ENCODE data around the gene AUTS2. TPM values are rescaled to one million over a fixed set of nuclear protein-coding genes. Genes with fewer than 3 reads are reported as not detected.

The AUTS2 gene
- total and polyA plus RNA-seq, 2 donors (not counting 1 experiment from before 2014, with no cell fraction given): 0.60 to 9.1 TPM

DNA sequence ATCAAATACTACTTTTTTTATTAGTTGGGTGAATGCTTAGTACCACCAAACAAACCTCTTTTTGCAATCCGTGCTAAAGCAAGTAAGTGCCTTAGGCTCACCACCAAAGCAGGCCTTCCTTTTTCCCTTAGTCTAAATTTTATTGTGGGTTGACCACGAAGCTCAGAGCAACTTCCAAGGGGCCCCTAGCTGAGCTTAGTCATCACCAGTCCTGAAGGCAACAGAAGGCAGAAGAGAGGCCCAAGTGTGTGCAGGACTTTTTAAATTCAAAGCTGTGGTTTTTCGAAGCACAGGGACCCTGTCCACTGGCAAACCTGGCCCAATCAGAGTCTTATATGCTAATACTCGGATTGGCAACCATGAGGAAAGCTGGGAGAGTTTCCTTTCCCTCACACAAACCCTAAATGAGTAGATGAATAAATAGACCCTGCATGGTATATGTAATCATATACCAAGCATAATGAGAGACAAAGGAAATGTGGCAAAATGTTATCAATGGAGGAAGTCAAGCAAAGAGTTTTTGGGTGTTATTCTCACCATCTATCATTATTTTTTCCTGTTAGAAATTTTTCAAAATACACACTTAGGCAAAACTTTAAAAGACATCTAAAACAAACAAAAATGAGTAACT lies 1080.5 kb downstream of the AUTS2 start:
- no peaks in the 10 kb centered on the region for H3K9me3 ChIP-seq (ENCODE audit: control insufficient read depth, insufficient read depth, low read depth, low read length)
- H3K4me3 ChIP-seq (replicated peaks in 1 of 4; ENCODE audit: control extremely low read depth in 1 of 4, insufficient read depth in 1 of 4, low read depth in 3 of 4, low read length in 4 of 4): no peak overlapping the region
- TF ChIP-seq, protein P1, sequence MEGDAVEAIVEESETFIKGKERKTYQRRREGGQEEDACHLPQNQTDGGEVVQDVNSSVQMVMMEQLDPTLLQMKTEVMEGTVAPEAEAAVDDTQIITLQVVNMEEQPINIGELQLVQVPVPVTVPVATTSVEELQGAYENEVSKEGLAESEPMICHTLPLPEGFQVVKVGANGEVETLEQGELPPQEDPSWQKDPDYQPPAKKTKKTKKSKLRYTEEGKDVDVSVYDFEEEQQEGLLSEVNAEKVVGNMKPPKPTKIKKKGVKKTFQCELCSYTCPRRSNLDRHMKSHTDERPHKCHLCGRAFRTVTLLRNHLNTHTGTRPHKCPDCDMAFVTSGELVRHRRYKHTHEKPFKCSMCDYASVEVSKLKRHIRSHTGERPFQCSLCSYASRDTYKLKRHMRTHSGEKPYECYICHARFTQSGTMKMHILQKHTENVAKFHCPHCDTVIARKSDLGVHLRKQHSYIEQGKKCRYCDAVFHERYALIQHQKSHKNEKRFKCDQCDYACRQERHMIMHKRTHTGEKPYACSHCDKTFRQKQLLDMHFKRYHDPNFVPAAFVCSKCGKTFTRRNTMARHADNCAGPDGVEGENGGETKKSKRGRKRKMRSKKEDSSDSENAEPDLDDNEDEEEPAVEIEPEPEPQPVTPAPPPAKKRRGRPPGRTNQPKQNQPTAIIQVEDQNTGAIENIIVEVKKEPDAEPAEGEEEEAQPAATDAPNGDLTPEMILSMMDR (conservative IDR thresholded peaks at IDR 0.05 in 1 of 2, IDR thresholded peaks at IDR 0.05 in 1 of 2; ENCODE audit: low read depth in 1 of 2, low read length in 2 of 2): no peak
- no peak for TF ChIP-seq EZH2 (IDR thresholded peaks at IDR 0.05; ENCODE audit: low read length, missing control alignments)
- H2AFZ ChIP-seq (ENCODE audit: low read length): no peak overlapping the region
- no peaks in the 10 kb centered on the region for H3K79me2 ChIP-seq (ENCODE audit: control insufficient read depth, insufficient read depth, low read length)
- DNase-seq (ENCODE audit: low read depth in 2 of 2): peak; percentile 38 to 87
- no peaks in the 10 kb centered on the region for H3K4me1 ChIP-seq (ENCODE audit: control insufficient read depth, extremely low read depth, insufficient read depth, low read length)
- no peak overlapping the region for H3K4me2 ChIP-seq (ENCODE audit: extremely low read depth, insufficient read depth, low read length)
- H3K27ac ChIP-seq (ENCODE audit: insufficient read depth, low read length): no peak overlapping the region
- no peaks in the 10 kb centered on the region for H3K27me3 ChIP-seq (ENCODE audit: control insufficient read depth, insufficient read depth, low read length)
- H3K9ac ChIP-seq (ENCODE audit: insufficient read depth, low read length): no peak overlapping the region
- no peaks in the 10 kb centered on the region for H3K36me3 ChIP-seq (ENCODE audit: control insufficient read depth, insufficient read depth, low read length)
- H4K20me1 ChIP-seq (ENCODE audit: control insufficient read depth, extremely low read depth, insufficient read depth, low read length): no peaks in the 10 kb centered on the region

GRCh38 chr7:70679661-70680060 lies 1081.4 kb downstream of the AUTS2 start:
- Histone ChIP-seq H3K4me2 (ENCODE audit: extremely low read depth, insufficient read depth, low read length) (no peak overlapping the region), H3K9me3 (ENCODE audit: control insufficient read depth, insufficient read depth, low read depth, low read length) (no peaks in the 10 kb centered on the region), H3K79me2 (ENCODE audit: control insufficient read depth, insufficient read depth, low read length) (no peaks in the 10 kb centered on the region), H3K27ac (ENCODE audit: insufficient read depth, low read length) (no peak overlapping the region), H2AFZ (ENCODE audit: low read length) (no peak overlapping the region), H3K36me3 (ENCODE audit: control insufficient read depth, insufficient read depth, low read length) (no peaks in the 10 kb centered on the region), H3K9ac (ENCODE audit: insufficient read depth, low read length) (no peak overlapping the region), H3K4me3 (replicated peaks in 1 of 4; ENCODE audit: control extremely low read depth in 1 of 4, insufficient read depth in 1 of 4, low read depth in 3 of 4, low read length in 4 of 4) (no peak overlapping the region), H3K27me3 (ENCODE audit: control insufficient read depth, insufficient read depth, low read length) (no peaks in the 10 kb centered on the region), H3K4me1 (ENCODE audit: control insufficient read depth, extremely low read depth, insufficient read depth, low read length) (no peaks in the 10 kb centered on the region), H4K20me1 (ENCODE audit: control insufficient read depth, extremely low read depth, insufficient read depth, low read length) (no peaks in the 10 kb centered on the region)
- TF ChIP-seq, protein P1 (conservative IDR thresholded peaks at IDR 0.05 in 1 of 2, IDR thresholded peaks at IDR 0.05 in 1 of 2; ENCODE audit: low read depth in 1 of 2, low read length in 2 of 2): no peak
- TF ChIP-seq EZH2 (IDR thresholded peaks at IDR 0.05; ENCODE audit: low read length, missing control alignments): no peak
- peak in 1 of 2 donors; percentile 41 for DNase-seq (ENCODE audit: low read depth in 2 of 2)

DNA sequence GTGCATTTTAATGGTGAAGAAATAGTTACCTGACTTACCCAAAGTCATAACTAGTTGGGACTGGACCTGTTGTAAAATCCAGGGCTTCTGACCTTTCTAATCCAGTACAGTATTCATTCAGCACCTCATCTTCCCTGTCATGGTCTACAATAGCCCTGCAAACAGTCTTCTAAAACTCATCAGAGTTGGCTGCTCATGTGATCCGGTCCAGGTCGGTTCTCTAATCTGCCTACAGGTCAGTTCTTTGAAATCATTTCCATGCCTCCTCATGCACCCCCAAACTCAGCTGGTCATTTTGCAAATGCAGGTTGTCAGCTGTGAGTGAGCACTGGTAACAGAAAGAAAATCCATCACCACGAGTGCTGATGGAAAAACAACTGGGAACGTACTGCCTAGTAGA lies 1082.0 kb downstream of the AUTS2 start:
- H3K27me3 ChIP-seq (ENCODE audit: control insufficient read depth, insufficient read depth, low read length): no peaks in the 10 kb centered on the region
- no peak overlapping the region for H3K4me3 ChIP-seq (replicated peaks in 1 of 4; ENCODE audit: control extremely low read depth in 1 of 4, insufficient read depth in 1 of 4, low read depth in 3 of 4, low read length in 4 of 4)

More for the DNA sequence above, 1082.0 kb downstream of the AUTS2 start:
- Histone ChIP-seq H3K79me2 (ENCODE audit: control insufficient read depth, insufficient read depth, low read length) (no peaks in the 10 kb centered on the region), H3K9ac (ENCODE audit: insufficient read depth, low read length) (no peak overlapping the region), H3K27ac (ENCODE audit: insufficient read depth, low read length) (no peak overlapping the region), H3K9me3 (ENCODE audit: control insufficient read depth, insufficient read depth, low read depth, low read length) (no peaks in the 10 kb centered on the region), H4K20me1 (ENCODE audit: control insufficient read depth, extremely low read depth, insufficient read depth, low read length) (no peaks in the 10 kb centered on the region), H3K36me3 (ENCODE audit: control insufficient read depth, insufficient read depth, low read length) (no peaks in the 10 kb centered on the region), H3K4me1 (ENCODE audit: control insufficient read depth, extremely low read depth, insufficient read depth, low read length) (no peaks in the 10 kb centered on the region), H2AFZ (ENCODE audit: low read length) (no peak overlapping the region), H3K4me2 (ENCODE audit: extremely low read depth, insufficient read depth, low read length) (no peak overlapping the region)
- no peak for DNase-seq (ENCODE audit: low read depth in 2 of 2)
- TF ChIP-seq, protein P1 (conservative IDR thresholded peaks at IDR 0.05 in 1 of 2, IDR thresholded peaks at IDR 0.05 in 1 of 2; ENCODE audit: low read depth in 1 of 2, low read length in 2 of 2): no peak
- TF ChIP-seq EZH2 (IDR thresholded peaks at IDR 0.05; ENCODE audit: low read length, missing control alignments): no peak
